Activated CD4-positive, alpha-beta T cell treated with anti-CD3 and anti-CD28 coated beads, Interleukin-2, amount 50 U/mL, for 16 hours (primary cell): Measurements from ENCODE around the gene C4B.

Experiments used
- DNase-seq: peaks from one replicate; pipeline ENCODE4 v3.0.0-alpha.2; 2020

Gene C4B

GRCh38 chr6:32084780-32085179 lies 70.2 kb downstream of the C4B start:
- no peak for DNase-seq
